ENCODE measurements around the gene LRRC10B.

- TF ChIP-seq POLR2A (IDR thresholded peaks at IDR 0.05) (no peak), CTCF (IDR thresholded peaks at IDR 0.05) (no peak)
Observed at GRCh38 chr11:61555978-61556377, 47.4 kb downstream of the LRRC10B start.
